ENCODE measurements around the gene NALCN.

NALCN gene

DNA sequence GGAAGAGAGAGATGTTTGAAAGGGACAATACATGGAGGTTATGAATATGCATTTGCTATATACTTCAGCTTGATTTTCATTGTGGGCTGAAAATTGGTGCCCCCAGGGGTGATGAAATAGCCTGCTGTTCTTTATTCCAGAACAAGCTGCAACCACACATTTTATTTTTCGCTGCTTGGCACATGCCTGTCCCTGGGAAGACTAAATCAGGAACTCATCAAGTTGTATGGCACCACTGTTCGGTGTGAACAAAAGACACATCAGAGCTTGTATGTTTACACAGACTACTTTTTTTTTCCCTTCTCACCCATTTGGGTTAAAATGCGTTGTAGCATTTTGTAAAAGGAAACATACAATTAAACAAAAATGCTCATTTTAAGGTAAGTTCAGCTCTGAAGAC, 230.7 kb downstream of the NALCN start:
- DNase-seq: no peak

GRCh38 chr13:101181076-101181685, 235.1 kb downstream of the NALCN start:
- DNase-seq: no peak

GRCh38 chr13:101179021-101179420, 237.3 kb downstream of the NALCN start:
- no peak for DNase-seq

- no peak for DNase-seq
Measured at GRCh38 chr13:101178406-101178805, 237.9 kb downstream of the NALCN start.

DNA sequence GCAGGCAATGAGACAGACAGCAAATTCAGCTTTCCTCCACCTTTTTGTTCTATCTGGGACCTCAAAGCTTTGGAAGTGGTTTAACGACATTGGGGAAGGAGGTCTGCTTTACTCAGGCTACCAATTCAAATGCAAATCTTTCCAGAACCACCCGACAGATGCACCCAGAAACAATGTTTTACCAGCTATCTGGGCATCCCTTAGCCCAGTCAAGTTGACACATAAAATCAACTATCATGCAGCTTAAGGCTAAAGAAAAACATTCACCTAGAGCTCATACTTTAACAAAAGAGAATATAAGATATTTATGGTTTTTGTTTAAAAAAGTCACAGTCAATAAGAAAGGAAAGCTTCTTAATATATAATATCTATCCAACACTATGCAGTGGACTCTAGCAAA, 246.0 kb downstream of the NALCN start:
- no peak for DNase-seq

GRCh38 chr13:101157261-101157660, 259.0 kb downstream of the NALCN start:
- no peak for DNase-seq

- DNase-seq: no peak
Measured at GRCh38 chr13:101155920-101156319, 260.4 kb downstream of the NALCN start.

GRCh38 chr13:101152184-101152583, 264.1 kb downstream of the NALCN start:
- DNase-seq: no peak

- DNase-seq: no peak
Measured at GRCh38 chr13:101150998-101151397, 265.3 kb downstream of the NALCN start.

- no peak for DNase-seq
Measured at GRCh38 chr13:101149735-101150384, 266.4 kb downstream of the NALCN start.

- DNase-seq: no peak
Measured at GRCh38 chr13:101146101-101146898, 270.0 kb downstream of the NALCN start.

GRCh38 chr13:101144808-101145419, 271.4 kb downstream of the NALCN start:
- DNase-seq: peak; percentile 47

DNA sequence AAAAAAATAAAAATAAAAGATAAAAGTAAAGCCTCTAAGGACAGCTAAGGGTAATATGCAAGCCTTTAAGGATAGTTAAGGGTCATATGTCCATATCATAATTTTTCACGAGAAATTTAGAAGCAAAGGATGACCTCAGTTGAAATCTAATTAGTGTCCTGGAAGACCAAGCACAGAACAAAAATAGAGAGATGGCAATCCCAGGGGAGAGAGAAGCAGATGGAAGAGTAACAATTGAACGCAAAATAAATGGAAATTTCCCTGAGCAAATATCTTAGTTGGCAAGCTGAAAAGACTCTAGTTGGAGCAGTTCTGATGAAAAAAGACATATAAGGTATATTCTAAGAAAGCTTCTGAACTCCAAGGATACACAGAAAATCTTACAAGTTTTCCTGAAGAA, 275.4 kb downstream of the NALCN start:
- DNase-seq: no peak

- DNase-seq: no peak
Measured at GRCh38 chr13:101140087-101140770, 276.1 kb downstream of the NALCN start.

- DNase-seq: no peak
Measured at GRCh38 chr13:101139081-101139480, 277.2 kb downstream of the NALCN start.

GRCh38 chr13:101127741-101128353, 288.5 kb downstream of the NALCN start:
- DNase-seq: peak; percentile 40

DNA sequence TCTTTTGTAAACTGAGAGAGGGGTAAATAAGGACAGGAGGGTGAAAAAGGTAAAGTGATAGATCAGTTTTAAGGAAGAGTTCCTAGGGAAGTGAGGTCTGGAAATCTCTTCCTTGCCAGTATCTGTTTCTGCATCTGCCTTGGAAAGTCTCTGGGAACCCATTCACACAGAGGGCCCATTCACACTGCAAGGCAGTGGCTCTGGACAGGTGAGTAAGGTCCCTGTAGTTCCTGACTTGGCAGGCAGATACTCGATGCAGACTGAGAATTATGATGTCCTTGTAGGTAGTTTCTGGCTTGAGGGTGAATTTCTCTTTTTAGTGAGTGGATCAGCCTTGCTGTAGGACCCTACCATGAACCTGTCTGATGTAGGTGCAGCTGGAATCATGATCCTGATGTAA, 293.3 kb downstream of the NALCN start:
- DNase-seq: no peak

GRCh38 chr13:101121608-101122007, 294.7 kb downstream of the NALCN start:
- DNase-seq: no peak

- DNase-seq: no peak
Measured at GRCh38 chr13:101120007-101120406, 296.3 kb downstream of the NALCN start.

GRCh38 chr13:101116826-101117225, 299.5 kb downstream of the NALCN start:
- no peak for DNase-seq

DNA sequence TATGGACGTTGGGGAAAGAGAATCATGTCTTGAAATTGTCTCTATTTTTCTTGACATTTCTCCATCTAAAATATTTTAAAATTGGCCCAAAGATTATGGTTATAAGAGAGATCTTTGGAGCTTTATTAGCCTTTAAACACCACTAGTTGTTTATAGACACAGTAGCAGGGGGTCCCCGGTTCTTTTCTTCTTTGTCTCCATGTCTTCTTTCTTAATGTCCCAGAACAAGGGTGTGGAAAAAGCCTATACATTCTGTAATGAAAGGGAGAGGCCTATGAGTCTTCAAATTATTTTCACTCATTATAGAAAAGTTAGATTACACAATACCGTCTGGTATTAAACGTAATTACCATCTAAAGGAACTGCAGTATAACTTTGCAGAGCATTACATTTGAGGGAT, 300.0 kb downstream of the NALCN start:
- no peak for DNase-seq

GRCh38 chr13:101115762-101116171, 300.5 kb downstream of the NALCN start:
- no peak for DNase-seq

GRCh38 chr13:101111894-101112293, 304.4 kb downstream of the NALCN start:
- DNase-seq: no peak

Data from RPMI8226 (cell line).